ENCODE data around the gene RFX5.

DNA sequence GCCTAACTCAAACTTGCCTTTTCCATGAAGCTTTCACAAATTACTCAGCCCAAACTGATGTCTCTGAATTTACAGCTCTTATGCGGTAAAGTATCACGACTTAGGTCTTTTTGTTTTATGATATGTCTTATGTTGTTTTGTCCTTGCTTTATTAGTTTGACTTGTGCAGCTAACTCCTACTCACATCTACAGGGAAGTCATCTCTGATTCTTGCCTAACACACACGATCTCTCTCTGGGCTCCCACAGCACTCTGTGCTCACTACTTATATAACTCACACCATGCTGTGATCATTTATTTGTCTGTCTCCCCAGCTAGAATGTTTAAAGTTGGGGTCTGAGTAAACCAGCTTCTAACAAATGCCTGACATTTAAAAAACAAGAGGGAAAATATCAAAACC, 10.5 kb downstream of the RFX5 start:
- TF ChIP-seq MXI1 (IDR thresholded peaks at IDR 0.05; ENCODE audit: low read depth, low read length) (no peak), EZH2 (IDR thresholded peaks at IDR 0.05; ENCODE audit: borderline replicate concordance, low read depth, low read length) (no peak), CBX3 (IDR thresholded peaks at IDR 0.05; ENCODE audit: borderline replicate concordance in 1 of 2, low read length in 2 of 2) (no peak), SREBF2 (CRISPR knock-in tag; IDR thresholded peaks at IDR 0.05) (no peak), CTCF (IDR thresholded peaks at IDR 0.05 in 2 of 3, conservative IDR thresholded peaks at IDR 0.05 in 1 of 3; ENCODE audit: insufficient read depth in 2 of 3, low read depth in 1 of 3, low read length in 3 of 3) (no peak), POLR2A (conservative IDR thresholded peaks at IDR 0.05) (no peak), GATA2 (CRISPR knock-in tag; IDR thresholded peaks at IDR 0.05) (no peak), MYBL2 (IDR thresholded peaks at IDR 0.05; ENCODE audit: low read depth) (no peak), MYBL2 (CRISPR knock-in tag; IDR thresholded peaks at IDR 0.05; ENCODE audit: borderline replicate concordance) (no peak)
- TF ChIP-seq, protein P1, sequence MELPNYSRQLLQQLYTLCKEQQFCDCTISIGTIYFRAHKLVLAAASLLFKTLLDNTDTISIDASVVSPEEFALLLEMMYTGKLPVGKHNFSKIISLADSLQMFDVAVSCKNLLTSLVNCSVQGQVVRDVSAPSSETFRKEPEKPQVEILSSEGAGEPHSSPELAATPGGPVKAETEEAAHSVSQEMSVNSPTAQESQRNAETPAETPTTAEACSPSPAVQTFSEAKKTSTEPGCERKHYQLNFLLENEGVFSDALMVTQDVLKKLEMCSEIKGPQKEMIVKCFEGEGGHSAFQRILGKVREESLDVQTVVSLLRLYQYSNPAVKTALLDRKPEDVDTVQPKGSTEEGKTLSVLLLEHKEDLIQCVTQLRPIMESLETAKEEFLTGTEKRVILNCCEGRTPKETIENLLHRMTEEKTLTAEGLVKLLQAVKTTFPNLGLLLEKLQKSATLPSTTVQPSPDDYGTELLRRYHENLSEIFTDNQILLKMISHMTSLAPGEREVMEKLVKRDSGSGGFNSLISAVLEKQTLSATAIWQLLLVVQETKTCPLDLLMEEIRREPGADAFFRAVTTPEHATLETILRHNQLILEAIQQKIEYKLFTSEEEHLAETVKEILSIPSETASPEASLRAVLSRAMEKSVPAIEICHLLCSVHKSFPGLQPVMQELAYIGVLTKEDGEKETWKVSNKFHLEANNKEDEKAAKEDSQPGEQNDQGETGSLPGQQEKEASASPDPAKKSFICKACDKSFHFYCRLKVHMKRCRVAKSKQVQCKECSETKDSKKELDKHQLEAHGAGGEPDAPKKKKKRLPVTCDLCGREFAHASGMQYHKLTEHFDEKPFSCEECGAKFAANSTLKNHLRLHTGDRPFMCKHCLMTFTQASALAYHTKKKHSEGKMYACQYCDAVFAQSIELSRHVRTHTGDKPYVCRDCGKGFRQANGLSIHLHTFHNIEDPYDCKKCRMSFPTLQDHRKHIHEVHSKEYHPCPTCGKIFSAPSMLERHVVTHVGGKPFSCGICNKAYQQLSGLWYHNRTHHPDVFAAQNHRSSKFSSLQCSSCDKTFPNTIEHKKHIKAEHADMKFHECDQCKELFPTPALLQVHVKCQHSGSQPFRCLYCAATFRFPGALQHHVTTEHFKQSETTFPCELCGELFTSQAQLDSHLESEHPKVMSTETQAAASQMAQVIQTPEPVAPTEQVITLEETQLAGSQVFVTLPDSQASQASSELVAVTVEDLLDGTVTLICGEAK (IDR thresholded peaks at IDR 0.05): no peak
- TF ChIP-seq, protein P1 (CRISPR knock-in tag; IDR thresholded peaks at IDR 0.05): no peak

Measured in K562 (cell line).